ENCODE data around the gene RNF215.

Gene RNF215

DNA sequence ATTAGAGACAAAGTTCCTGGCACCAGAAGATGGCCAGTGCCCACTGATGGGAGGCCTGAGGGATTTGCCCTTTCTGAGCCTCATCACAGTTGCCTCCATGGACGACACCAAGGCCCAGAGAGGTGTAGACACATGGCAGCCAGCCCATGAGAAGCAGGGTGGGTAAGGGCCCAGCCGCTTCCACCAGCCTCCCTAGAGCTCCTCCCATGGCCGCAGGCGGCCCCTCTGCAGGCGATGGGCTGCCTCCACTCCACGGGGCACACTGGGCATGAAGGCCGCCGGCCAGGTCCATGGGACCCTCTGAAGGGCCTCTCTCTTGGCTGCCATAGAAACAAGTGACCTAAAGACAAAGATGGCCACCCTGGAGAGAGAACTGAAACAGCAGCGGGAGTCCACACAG lies 15.9 kb downstream of the RNF215 start:
- Histone ChIP-seq H3K4me1 (ENCODE audit: control insufficient read depth, insufficient read depth, low read length) (peaks cover 7% of the 10 kb centered on the region), H3K27me3 (replicated peaks; ENCODE audit: control insufficient read depth, insufficient read depth, low read length) (no peaks in the 10 kb centered on the region), H3K9me3 (ENCODE audit: control insufficient read depth, low read length) (no peaks in the 10 kb centered on the region), H3K36me3 (ENCODE audit: control insufficient read depth, insufficient read depth, low read length, severe bottlenecking) (no peaks in the 10 kb centered on the region), H3K4me3 (ENCODE audit: low read length) (no peak overlapping the region), H3K9ac (ENCODE audit: low read length) (no peak overlapping the region)
- no peak for DNase-seq (ENCODE audit: low read depth)

DNA sequence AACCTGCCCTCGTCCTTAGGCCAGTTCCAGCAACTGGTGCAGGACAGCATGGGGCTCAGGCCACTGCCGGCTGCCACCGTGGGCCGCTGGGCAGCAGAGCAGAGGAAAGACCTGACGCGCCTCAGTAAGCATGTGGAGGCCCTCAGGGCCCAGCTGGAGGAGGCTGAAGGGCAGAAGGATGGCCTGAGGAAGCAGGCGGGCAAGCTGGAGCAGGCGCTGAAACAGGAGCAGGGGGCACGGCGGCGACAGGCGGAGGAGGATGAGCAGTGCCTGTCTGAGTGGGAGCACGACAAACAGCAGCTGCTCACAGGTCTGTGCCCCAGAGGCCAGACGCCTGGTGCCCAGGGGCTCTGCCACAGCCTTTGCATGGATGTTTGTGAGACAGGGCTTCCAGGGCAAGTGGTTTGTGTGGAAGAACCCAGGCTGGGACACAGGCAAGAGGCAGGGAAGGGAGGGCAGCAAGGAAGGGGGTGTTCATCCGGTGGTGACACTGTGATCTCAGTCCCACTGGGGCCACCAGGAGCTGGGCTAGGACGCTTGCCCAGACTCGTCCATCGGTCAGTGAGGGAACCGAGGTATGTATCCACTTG lies 16.5 kb downstream of the RNF215 start:
- DNase-seq (ENCODE audit: low read depth): no peak
- Histone ChIP-seq H3K9me3 (ENCODE audit: control insufficient read depth, low read length) (no peaks in the 10 kb centered on the region), H3K4me1 (ENCODE audit: control insufficient read depth, insufficient read depth, low read length) (peaks cover 7% of the 10 kb centered on the region), H3K36me3 (ENCODE audit: control insufficient read depth, insufficient read depth, low read length, severe bottlenecking) (no peaks in the 10 kb centered on the region), H3K27me3 (replicated peaks; ENCODE audit: control insufficient read depth, insufficient read depth, low read length) (no peaks in the 10 kb centered on the region), H3K9ac (ENCODE audit: low read length) (no peak overlapping the region), H3K4me3 (ENCODE audit: low read length) (no peak overlapping the region)

DNA sequence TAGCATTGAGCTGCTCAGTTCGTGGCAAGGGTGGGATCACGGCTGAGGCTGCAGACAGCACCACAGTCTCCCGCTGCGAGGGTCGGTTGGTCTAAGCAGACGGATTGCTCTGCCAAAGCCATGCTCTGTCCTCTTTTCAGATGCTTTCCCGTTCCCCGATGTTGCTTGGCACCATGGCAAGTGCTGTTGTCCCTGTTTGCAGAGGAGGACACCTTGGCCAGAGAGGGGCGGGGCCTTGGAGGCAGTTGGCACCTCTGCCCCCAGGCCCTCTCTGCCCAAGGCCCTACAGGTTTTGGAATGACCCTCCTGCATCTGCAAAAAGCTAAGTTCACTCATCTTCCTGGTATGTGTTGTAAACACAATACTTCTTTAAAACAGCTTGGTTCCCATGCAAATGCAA lies 18.8 kb downstream of the RNF215 start:
- H3K9ac ChIP-seq (ENCODE audit: low read length): no peak overlapping the region
- no peaks in the 10 kb centered on the region for H3K27me3 ChIP-seq (replicated peaks; ENCODE audit: control insufficient read depth, insufficient read depth, low read length)
- no peaks in the 10 kb centered on the region for H3K36me3 ChIP-seq (ENCODE audit: control insufficient read depth, insufficient read depth, low read length, severe bottlenecking)
- DNase-seq (ENCODE audit: low read depth): no peak
- no peaks in the 10 kb centered on the region for H3K9me3 ChIP-seq (ENCODE audit: control insufficient read depth, low read length)
- peaks cover 7% of the 10 kb centered on the region for H3K4me1 ChIP-seq (ENCODE audit: control insufficient read depth, insufficient read depth, low read length)
- H3K4me3 ChIP-seq (ENCODE audit: low read length): no peak overlapping the region

DNA sequence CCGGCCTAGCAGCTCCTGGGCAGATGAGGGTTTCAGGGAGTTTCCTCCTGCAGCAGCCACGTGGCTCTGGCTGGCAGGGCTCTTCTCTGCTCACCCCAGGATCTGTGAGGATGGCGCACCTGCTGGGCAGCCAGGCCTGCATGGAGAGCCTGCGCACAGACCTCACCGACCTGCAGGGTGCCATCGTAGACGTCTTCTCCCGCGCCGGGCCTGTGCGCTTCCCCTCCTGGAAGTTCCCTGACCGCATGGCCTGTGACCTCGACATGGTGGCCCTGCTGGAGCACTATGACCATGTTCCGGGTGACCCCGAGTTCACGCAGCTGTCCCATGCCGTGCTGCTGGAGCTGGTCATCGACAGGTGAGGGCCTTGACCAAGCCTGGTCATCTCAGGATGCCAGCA lies 21.3 kb downstream of the RNF215 start:
- DNase-seq (ENCODE audit: low read depth): no peak
- Histone ChIP-seq H3K9ac (ENCODE audit: low read length) (no peak overlapping the region), H3K4me1 (ENCODE audit: control insufficient read depth, insufficient read depth, low read length) (no peaks in the 10 kb centered on the region), H3K4me3 (ENCODE audit: low read length) (no peak overlapping the region), H3K36me3 (ENCODE audit: control insufficient read depth, insufficient read depth, low read length, severe bottlenecking) (no peaks in the 10 kb centered on the region), H3K9me3 (ENCODE audit: control insufficient read depth, low read length) (no peaks in the 10 kb centered on the region), H3K27me3 (replicated peaks; ENCODE audit: control insufficient read depth, insufficient read depth, low read length) (no peaks in the 10 kb centered on the region)

DNA sequence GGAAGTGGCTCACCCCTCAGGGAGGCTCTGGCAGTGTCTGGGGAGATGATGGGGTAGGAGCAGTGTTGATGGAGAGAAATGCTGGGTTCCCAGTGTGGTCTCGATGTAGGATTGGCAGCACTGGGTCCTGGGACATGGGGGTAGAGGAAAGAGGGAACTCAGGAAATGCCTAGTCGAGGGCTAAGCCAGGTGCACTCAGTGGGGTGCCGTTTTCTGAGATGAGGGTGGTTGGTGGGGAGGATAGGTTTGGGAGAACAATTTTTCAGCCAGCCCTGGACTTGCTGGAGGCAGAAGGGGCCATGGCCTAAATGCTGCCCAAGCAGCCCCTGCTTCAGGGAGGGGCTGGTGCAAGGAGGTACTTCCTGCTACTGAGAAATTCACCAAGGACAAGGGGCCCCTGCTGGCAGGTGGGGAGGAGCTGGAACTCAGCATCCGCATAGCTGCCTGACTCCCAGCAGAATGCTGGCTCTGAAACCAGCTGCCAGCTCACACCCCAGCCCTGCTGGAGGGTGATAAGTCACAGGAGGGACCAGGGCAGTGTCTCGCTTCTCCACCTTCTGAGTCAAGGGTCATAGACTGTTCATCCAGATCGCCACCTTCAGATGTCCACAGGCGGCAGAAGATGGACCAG lies 24.4 kb downstream of the RNF215 start:
- Histone ChIP-seq H3K4me3 (ENCODE audit: low read length) (no peak overlapping the region), H3K36me3 (ENCODE audit: control insufficient read depth, insufficient read depth, low read length, severe bottlenecking) (no peaks in the 10 kb centered on the region), H3K27me3 (replicated peaks; ENCODE audit: control insufficient read depth, insufficient read depth, low read length) (no peaks in the 10 kb centered on the region)

DNA sequence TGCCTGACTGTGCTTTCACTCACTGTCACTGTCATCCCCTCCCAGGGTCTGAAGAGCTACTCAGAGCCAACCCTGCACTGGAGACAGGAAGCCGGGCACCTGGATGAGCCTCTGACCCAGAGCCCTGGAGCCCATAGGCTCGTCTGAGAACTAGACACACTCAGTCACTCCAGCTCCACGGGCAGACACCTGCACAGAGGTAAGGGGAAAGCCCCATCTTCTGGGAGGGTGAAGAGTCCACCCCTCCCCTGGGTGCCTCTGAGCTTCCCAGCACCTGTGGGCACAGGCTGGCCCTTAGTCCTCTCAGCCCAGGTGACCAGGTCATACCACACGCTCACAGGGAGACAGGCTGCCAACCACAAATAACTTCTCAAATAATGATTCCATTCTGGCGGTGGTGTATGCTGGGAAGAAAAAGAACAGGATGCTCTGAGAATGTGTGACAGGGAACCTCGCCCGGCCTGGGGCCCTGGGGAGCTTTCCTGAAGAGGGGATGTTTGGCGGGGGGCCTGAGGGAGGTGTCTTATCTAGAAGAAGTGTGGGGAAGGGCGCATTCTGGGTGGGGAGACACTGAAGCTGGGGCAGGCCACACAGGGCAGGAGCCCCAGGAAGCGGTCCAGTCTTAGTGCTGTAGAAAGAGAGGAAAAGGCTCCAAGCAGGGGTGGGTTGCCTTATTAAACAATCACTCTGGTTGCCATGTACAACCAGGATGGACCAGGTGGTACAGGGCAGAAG lies 25.1 kb downstream of the RNF215 start:
- no peak overlapping the region for H3K4me3 ChIP-seq (ENCODE audit: low read length)
- H3K9me3 ChIP-seq (ENCODE audit: control insufficient read depth, low read length): no peaks in the 10 kb centered on the region
- H3K27me3 ChIP-seq (replicated peaks; ENCODE audit: control insufficient read depth, insufficient read depth, low read length): no peaks in the 10 kb centered on the region
- H3K9ac ChIP-seq (ENCODE audit: low read length): no peak overlapping the region
- no peaks in the 10 kb centered on the region for H3K4me1 ChIP-seq (ENCODE audit: control insufficient read depth, insufficient read depth, low read length)
- no peaks in the 10 kb centered on the region for H3K36me3 ChIP-seq (ENCODE audit: control insufficient read depth, insufficient read depth, low read length, severe bottlenecking)
- DNase-seq (ENCODE audit: low read depth): no peak

More for the DNA sequence above, 24.4 kb downstream of the RNF215 start:
- Histone ChIP-seq H3K9me3 (ENCODE audit: control insufficient read depth, low read length) (no peaks in the 10 kb centered on the region), H3K9ac (ENCODE audit: low read length) (no peak overlapping the region), H3K4me1 (ENCODE audit: control insufficient read depth, insufficient read depth, low read length) (no peaks in the 10 kb centered on the region)
- DNase-seq (ENCODE audit: low read depth): no peak

DNA sequence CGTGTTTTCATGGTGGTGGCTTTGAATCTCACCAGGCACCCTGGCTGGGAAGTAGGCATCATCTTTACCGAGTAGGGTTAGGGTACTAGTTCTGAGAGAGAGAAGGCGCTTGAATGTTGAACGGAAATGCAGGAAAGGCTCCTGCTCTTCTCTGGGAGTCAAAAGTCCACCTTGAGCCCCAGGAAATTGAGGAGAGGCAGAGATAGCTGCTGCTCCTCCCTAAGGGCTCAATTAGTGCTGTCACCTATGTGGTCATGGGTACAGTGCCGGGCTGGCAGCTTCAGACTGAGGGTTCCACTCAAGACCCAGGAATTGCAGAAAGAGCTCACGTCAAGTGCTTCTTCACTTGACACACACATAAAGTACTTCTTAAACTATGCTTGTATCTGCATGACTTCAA lies 28.7 kb downstream of the RNF215 start:
- Histone ChIP-seq H3K36me3 (ENCODE audit: control insufficient read depth, insufficient read depth, low read length, severe bottlenecking) (no peaks in the 10 kb centered on the region), H3K9ac (ENCODE audit: low read length) (no peak overlapping the region), H3K4me3 (ENCODE audit: low read length) (no peak overlapping the region), H3K27me3 (replicated peaks; ENCODE audit: control insufficient read depth, insufficient read depth, low read length) (no peaks in the 10 kb centered on the region), H3K4me1 (ENCODE audit: control insufficient read depth, insufficient read depth, low read length) (peaks cover 23% of the 10 kb centered on the region), H3K9me3 (ENCODE audit: control insufficient read depth, low read length) (no peaks in the 10 kb centered on the region)
- no peak for DNase-seq (ENCODE audit: low read depth)

DNA sequence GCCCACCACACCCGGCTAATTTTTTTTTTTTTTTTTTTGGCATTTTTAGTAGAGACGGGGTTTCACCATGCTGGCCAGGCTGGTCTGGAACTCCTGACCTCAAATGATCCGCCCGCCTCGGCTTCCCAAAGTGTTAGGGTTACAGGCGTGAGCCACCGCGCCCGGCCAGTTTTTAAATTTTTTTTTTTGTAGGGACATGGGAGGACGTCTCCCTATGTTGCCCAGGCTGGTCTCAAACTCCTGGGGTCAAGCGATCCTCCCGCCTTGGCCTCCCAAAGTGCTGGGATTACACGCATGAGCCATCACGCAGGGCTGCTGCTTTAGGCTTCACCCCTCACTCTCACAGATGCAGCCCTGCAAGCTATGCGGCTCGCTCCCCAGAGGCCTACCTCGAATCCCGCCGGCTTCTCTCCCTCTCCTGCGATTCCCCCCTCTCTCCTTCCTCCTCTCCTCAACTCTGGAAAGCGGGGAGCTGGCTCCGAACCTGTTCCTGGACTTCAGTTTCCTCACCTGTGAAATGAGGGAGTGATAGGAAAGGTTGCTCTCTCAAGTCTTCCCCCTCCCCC lies 29.5 kb downstream of the RNF215 start:
- peaks cover 23% of the 10 kb centered on the region for H3K4me1 ChIP-seq (ENCODE audit: control insufficient read depth, insufficient read depth, low read length)
- no peak for DNase-seq (ENCODE audit: low read depth)
- no peaks in the 10 kb centered on the region for H3K27me3 ChIP-seq (replicated peaks; ENCODE audit: control insufficient read depth, insufficient read depth, low read length)
- H3K4me3 ChIP-seq (ENCODE audit: low read length): peak overlapping the region; percentile 97
- H3K9me3 ChIP-seq (ENCODE audit: control insufficient read depth, low read length): no peaks in the 10 kb centered on the region
- no peak overlapping the region for H3K9ac ChIP-seq (ENCODE audit: low read length)
- peaks cover 4% of the 10 kb centered on the region for H3K36me3 ChIP-seq (ENCODE audit: control insufficient read depth, insufficient read depth, low read length, severe bottlenecking)

DNA sequence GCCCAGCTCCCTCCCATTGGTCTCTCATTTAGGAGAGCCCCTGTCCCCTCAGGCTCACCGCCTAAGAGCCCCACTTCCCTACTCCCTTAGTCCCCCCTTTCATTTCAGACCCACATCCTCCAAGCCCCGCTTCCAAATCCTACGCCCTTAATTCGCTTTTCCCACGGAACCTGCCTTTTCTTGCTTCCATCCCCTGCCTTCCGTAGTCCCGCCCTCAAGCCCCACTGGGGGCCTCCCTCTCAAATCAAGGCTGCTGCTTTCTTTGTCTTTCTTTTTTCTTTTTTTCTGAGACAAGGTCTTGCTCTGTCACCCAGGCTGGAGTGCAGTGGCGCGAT lies 30.0 kb downstream of the RNF215 start:
- H3K4me1 ChIP-seq (ENCODE audit: control insufficient read depth, insufficient read depth, low read length): peaks cover 23% of the 10 kb centered on the region
- peak overlapping the region; percentile 98 for H3K9ac ChIP-seq (ENCODE audit: low read length)
- no peaks in the 10 kb centered on the region for H3K27me3 ChIP-seq (replicated peaks; ENCODE audit: control insufficient read depth, insufficient read depth, low read length)
- H3K4me3 ChIP-seq (ENCODE audit: low read length): peak overlapping the region; percentile 97
- H3K36me3 ChIP-seq (ENCODE audit: control insufficient read depth, insufficient read depth, low read length, severe bottlenecking): peaks cover 10% of the 10 kb centered on the region
- H3K9me3 ChIP-seq (ENCODE audit: control insufficient read depth, low read length): no peaks in the 10 kb centered on the region
- no peak for DNase-seq (ENCODE audit: low read depth)

DNA sequence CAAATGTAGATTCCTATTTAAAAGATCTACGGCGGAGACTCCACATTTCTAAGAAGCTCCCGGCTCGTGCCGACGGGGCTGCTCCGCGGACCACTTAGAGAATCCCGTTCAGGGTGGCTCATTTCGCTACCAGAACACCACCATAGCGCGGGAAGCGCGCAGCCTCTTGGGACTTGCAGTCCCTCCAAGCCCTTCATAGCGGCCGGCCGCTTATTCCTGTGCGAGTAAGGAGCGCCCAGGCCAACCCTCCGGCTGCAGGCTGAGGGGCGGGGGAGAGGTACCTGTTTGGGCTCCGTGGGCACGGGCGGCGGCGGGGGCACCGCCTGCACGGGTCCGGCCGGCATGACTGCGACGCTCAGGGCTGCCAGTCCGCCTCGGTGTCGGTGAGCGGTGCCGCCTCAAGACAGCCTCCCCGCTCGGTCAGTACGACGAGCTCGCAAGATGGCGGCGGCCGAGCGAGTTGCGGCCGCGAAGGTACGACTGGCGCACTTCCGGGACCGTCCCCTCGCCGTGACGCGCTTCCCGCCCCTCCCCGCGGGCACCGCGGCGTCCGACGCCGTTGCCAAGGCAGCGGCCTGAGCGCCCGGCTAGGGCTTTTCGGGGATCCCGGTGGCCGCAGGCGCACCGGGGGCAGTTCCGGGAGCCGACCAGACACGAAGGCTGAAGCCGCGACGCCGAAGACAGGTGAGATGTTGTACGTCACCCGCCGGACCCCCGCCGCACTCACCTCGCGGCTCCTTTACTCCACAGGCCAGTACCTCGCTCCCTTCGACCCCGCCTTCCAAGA lies 30.6 kb downstream of the RNF215 start, which contains the start of the genes CCDC157 and SF3A1:
Gene CCDC157 (plus strand): TSS at position 559 of the 787 bp plus-strand sequence. CDS start 8,994 bp downstream, outside the sequence.
Gene SF3A1 (minus strand): TSS at position 446 of the 787 bp plus-strand sequence. CDS start 102 bp downstream, at position 344.
- H3K36me3 ChIP-seq (ENCODE audit: control insufficient read depth, insufficient read depth, low read length, severe bottlenecking): peaks cover 15% of the 10 kb centered on the region
- no peaks in the 10 kb centered on the region for H3K9me3 ChIP-seq (ENCODE audit: control insufficient read depth, low read length)
- DNase-seq (ENCODE audit: low read depth): peak; percentile 97
- H3K27me3 ChIP-seq (replicated peaks; ENCODE audit: control insufficient read depth, insufficient read depth, low read length): no peaks in the 10 kb centered on the region
- H3K4me1 ChIP-seq (ENCODE audit: control insufficient read depth, insufficient read depth, low read length): peaks cover 23% of the 10 kb centered on the region
- peak within 1 kb of the TSS; percentile 97 for H3K4me3 ChIP-seq (ENCODE audit: low read length)
- peak within 1 kb of the TSS; percentile 98 for H3K9ac ChIP-seq (ENCODE audit: low read length)

DNA sequence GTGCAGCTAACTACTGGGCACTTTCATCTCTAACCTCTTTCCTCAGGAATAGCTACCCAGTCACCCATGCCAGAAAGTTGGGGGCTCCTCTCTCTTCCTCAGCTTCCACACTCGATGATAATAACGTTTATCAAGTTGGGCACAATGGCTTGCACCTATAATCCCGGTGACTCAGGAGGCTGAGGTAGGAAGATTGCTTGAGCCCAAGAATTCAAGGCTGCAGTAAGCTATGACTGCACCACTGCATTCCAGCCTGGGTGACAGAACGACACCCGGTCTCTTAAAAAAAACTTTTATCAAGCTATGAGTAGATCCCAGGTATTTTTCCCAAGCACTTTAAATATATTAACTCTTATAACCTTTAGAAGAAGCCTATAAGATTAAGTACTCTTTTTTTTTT lies 32.6 kb downstream of the RNF215 start:
- Histone ChIP-seq H3K36me3 (ENCODE audit: control insufficient read depth, insufficient read depth, low read length, severe bottlenecking) (peaks cover 35% of the 10 kb centered on the region), H3K4me1 (ENCODE audit: control insufficient read depth, insufficient read depth, low read length) (peaks cover 23% of the 10 kb centered on the region), H3K9me3 (ENCODE audit: control insufficient read depth, low read length) (no peaks in the 10 kb centered on the region), H3K4me3 (ENCODE audit: low read length) (no peak overlapping the region), H3K9ac (ENCODE audit: low read length) (no peak overlapping the region), H3K27me3 (replicated peaks; ENCODE audit: control insufficient read depth, insufficient read depth, low read length) (no peaks in the 10 kb centered on the region)
- DNase-seq (ENCODE audit: low read depth): no peak

Data from adipocyte (in vitro differentiated cells).